ENCODE data around the gene HDAC9. TPM values are rescaled to one million over a fixed set of nuclear protein-coding genes. Genes with fewer than 3 reads are reported as not detected.

HDAC9 gene
- polyA plus RNA-seq, 1 experiment: 2.1 TPM

- ChIA-PET POLR2A (no interaction called here), CTCF (interaction anchor here (1.6 kb wide), 1 partner anchor 85 kb away, joined by 5 read pairs; no protein-coding TSS in a partner anchor)
- DNase-seq (ENCODE audit: low read depth, low spot score): no peak
- Histone ChIP-seq H3K27ac (ENCODE audit: low read depth, low read length) (no peak overlapping the region), H3K4me3 (ENCODE audit: low read depth, low read length) (no peak overlapping the region), H3K27me3 (ENCODE audit: control insufficient read depth, insufficient read depth, low read length) (no peaks in the 10 kb centered on the region), H3K9me3 (ENCODE audit: control insufficient read depth, insufficient read depth, low read length) (no peaks in the 10 kb centered on the region)
- TF ChIP-seq CTCF (IDR thresholded peaks at IDR 0.05; ENCODE audit: low read depth, low read length): no peak
Observed at GRCh38 chr7:18675579-18675978, 180.0 kb downstream of the HDAC9 start.

- CTCF ChIA-PET: no interaction called here
- no peak for DNase-seq (ENCODE audit: low read depth, low spot score)
- no peak for TF ChIP-seq CTCF (IDR thresholded peaks at IDR 0.05; ENCODE audit: low read depth, low read length)
- POLR2A ChIA-PET: no interaction called here
- no peak overlapping the region for H3K4me3 ChIP-seq (ENCODE audit: low read depth, low read length)
- no peaks in the 10 kb centered on the region for H3K9me3 ChIP-seq (ENCODE audit: control insufficient read depth, insufficient read depth, low read length)
- no peaks in the 10 kb centered on the region for H3K27me3 ChIP-seq (ENCODE audit: control insufficient read depth, insufficient read depth, low read length)
- no peak overlapping the region for H3K27ac ChIP-seq (ENCODE audit: low read depth, low read length)
Observed at GRCh38 chr7:18679261-18679660, 183.7 kb downstream of the HDAC9 start.

GRCh38 chr7:18680576-18680975, 185.0 kb downstream of the HDAC9 start:
- no peak overlapping the region for H3K27ac ChIP-seq (ENCODE audit: low read depth, low read length)
- CTCF ChIA-PET: interaction anchor here (1.1 to 2.0 kb wide), 3 partner anchors 15 to 336 kb away, joined by 4 to 10 read pairs (median 5); no protein-coding TSS in a partner anchor
- no peak overlapping the region for H3K4me3 ChIP-seq (ENCODE audit: low read depth, low read length)
- DNase-seq (ENCODE audit: low read depth, low spot score): no peak
- no peak for TF ChIP-seq CTCF (IDR thresholded peaks at IDR 0.05; ENCODE audit: low read depth, low read length)
- POLR2A ChIA-PET: interaction anchor here (0.5 kb wide), 1 partner anchor 811 kb away, joined by 4 read pairs; no protein-coding TSS in a partner anchor
- H3K9me3 ChIP-seq (ENCODE audit: control insufficient read depth, insufficient read depth, low read length): no peaks in the 10 kb centered on the region
- no peaks in the 10 kb centered on the region for H3K27me3 ChIP-seq (ENCODE audit: control insufficient read depth, insufficient read depth, low read length)

- DNase-seq (ENCODE audit: low read depth, low spot score): no peak
- no peak for TF ChIP-seq CTCF (IDR thresholded peaks at IDR 0.05; ENCODE audit: low read depth, low read length)
- H3K4me3 ChIP-seq (ENCODE audit: low read depth, low read length): no peak overlapping the region
- CTCF ChIA-PET: interaction anchor here (0.8 to 3.7 kb wide), 4 partner anchors 9 to 807 kb away, joined by 4 to 13 read pairs (median 6); no protein-coding TSS in a partner anchor
- POLR2A ChIA-PET: no interaction called here
- no peaks in the 10 kb centered on the region for H3K9me3 ChIP-seq (ENCODE audit: control insufficient read depth, insufficient read depth, low read length)
- H3K27ac ChIP-seq (ENCODE audit: low read depth, low read length): no peak overlapping the region
- no peaks in the 10 kb centered on the region for H3K27me3 ChIP-seq (ENCODE audit: control insufficient read depth, insufficient read depth, low read length)
Observed at GRCh38 chr7:18684916-18685315, 189.4 kb downstream of the HDAC9 start.

GRCh38 chr7:18685971-18686370, 190.4 kb downstream of the HDAC9 start:
- no peak overlapping the region for H3K27ac ChIP-seq (ENCODE audit: low read depth, low read length)
- no peaks in the 10 kb centered on the region for H3K27me3 ChIP-seq (ENCODE audit: control insufficient read depth, insufficient read depth, low read length)
- no peak overlapping the region for H3K4me3 ChIP-seq (ENCODE audit: low read depth, low read length)
- H3K9me3 ChIP-seq (ENCODE audit: control insufficient read depth, insufficient read depth, low read length): no peaks in the 10 kb centered on the region
- DNase-seq (ENCODE audit: low read depth, low spot score): no peak
- no peak for TF ChIP-seq CTCF (IDR thresholded peaks at IDR 0.05; ENCODE audit: low read depth, low read length)
- ChIA-PET POLR2A (no interaction called here), CTCF (interaction anchor here (1.1 to 3.7 kb wide), 4 partner anchors 20 to 806 kb away, joined by 3 to 13 read pairs (median 6); no protein-coding TSS in a partner anchor)

All from AG04450 (cell line).